ENCODE data around the gene DRC7. TPM values are rescaled to one million over a fixed set of nuclear protein-coding genes. Genes with fewer than 3 reads are reported as not detected.
"Not testable (repeated sequence)": the region's sequence is repeated elsewhere in the genome, so short reads cannot be mapped to it uniquely, and the experiment has no call there.

DRC7 gene
- total and polyA plus RNA-seq, 10 donors = 0.03 to 2.1 (median 0.15) TPM; not detected in 4

DNA sequence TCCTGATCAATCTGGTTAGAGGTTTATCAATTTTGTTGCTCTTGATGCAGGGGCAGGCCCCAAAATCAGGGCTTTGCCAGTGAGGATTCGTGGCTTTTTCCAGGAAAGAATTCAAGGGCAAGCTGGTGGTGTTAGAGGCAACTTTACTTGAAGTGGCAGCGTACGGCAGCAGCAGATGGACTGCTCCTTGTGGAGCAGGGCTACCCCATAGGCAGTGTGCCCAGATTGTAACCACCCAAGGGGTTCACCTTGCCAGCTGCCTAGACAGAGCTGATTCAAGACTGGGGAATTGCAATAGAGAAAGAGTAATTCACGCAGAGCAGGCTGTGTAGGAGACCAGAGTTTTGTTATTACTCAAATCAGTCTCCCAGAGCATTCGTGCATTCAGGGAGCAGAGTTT lies 16.7 kb downstream of the DRC7 start:
- no peaks in the 10 kb centered on the region for H3K9me3 ChIP-seq
- H3K27ac ChIP-seq = no peak overlapping the region
- DNase-seq = peak; percentile 21
- 70 to 83% (median 78%) methylated on average over 5 of the region's 5 CpGs for WGBS, 5 donors
- intact Hi-C loops (cut with DNase I; ENCODE audit: low total_unique reads) = no loop called here
- no peaks in the 10 kb centered on the region for H3K4me1 ChIP-seq
- no peaks in the 10 kb centered on the region for H3K36me3 ChIP-seq
- no peak for TF ChIP-seq POLR2A (IDR thresholded peaks at IDR 0.05)
- no peak for TF ChIP-seq POLR2AphosphoS5 (IDR thresholded peaks at IDR 0.05)
- TF ChIP-seq, protein P1, sequence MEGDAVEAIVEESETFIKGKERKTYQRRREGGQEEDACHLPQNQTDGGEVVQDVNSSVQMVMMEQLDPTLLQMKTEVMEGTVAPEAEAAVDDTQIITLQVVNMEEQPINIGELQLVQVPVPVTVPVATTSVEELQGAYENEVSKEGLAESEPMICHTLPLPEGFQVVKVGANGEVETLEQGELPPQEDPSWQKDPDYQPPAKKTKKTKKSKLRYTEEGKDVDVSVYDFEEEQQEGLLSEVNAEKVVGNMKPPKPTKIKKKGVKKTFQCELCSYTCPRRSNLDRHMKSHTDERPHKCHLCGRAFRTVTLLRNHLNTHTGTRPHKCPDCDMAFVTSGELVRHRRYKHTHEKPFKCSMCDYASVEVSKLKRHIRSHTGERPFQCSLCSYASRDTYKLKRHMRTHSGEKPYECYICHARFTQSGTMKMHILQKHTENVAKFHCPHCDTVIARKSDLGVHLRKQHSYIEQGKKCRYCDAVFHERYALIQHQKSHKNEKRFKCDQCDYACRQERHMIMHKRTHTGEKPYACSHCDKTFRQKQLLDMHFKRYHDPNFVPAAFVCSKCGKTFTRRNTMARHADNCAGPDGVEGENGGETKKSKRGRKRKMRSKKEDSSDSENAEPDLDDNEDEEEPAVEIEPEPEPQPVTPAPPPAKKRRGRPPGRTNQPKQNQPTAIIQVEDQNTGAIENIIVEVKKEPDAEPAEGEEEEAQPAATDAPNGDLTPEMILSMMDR (IDR thresholded peaks at IDR 0.05 in 8 of 11, conservative IDR thresholded peaks at IDR 0.05 in 3 of 11) = no peak
- no peak overlapping the region for H3K4me3 ChIP-seq
- peaks cover 0 to 5% (median 0%) of the 10 kb centered on the region in 7 donors for H3K27me3 ChIP-seq (replicated peaks in 1 of 7)

DNA sequence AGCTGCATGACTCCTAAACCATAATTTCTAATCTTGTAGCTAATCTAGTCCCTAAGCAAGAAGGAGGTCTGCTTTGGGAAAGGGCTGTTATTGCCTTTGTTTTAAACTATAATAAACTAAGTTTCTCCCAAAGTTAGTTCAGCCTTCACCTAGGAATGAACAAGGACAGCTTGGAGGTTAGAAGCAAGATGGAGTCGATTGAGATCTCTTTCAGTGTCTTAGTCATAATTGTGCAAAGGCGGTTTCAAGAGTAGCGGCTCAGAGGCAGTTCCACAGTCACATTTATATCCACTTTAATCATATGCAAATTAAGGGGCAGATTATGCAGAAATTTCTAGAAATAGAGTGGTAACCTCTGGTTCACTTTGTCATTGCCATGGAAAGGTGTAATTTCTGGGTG lies 17.4 kb downstream of the DRC7 start:
- intact Hi-C loops (cut with DNase I; ENCODE audit: low total_unique reads) = no loop called here
- no peak overlapping the region for H3K27ac ChIP-seq
- peaks cover 0 to 5% (median 0%) of the 10 kb centered on the region in 7 donors for H3K27me3 ChIP-seq (replicated peaks in 1 of 7)
- WGBS, 5 donors = 85 to 97% (median 87%) methylated on average over 3 of the region's 3 CpGs
- no peaks in the 10 kb centered on the region for H3K36me3 ChIP-seq
- DNase-seq = no peak
- H3K9me3 ChIP-seq = no peaks in the 10 kb centered on the region
- TF ChIP-seq POLR2AphosphoS5 (IDR thresholded peaks at IDR 0.05) (no peak), POLR2A (IDR thresholded peaks at IDR 0.05) (no peak)
- TF ChIP-seq, protein P1 (IDR thresholded peaks at IDR 0.05 in 8 of 11, conservative IDR thresholded peaks at IDR 0.05 in 3 of 11) = no peak
- no peak overlapping the region for H3K4me3 ChIP-seq
- no peaks in the 10 kb centered on the region for H3K4me1 ChIP-seq

DNA sequence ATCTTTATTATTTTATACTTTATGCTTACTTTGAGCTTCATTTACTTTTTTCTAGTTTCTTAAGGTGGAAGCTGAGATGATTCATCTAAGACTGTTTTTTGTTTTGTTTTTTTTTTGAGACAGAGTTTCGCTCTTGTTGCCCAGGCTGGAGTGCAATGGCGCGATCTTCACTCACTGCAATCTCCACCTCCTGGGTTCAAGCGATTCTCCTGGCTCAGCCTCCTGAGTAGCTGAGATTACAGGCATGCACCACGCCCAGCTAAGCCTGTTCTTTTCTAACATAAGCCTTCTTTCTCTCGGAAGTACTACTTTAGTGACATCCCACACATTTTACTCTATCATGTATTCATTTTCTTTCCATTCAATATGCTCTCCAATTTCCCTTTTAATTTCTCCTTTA lies 18.0 kb downstream of the DRC7 start:
- H3K4me1 ChIP-seq; H3K27ac ChIP-seq; H3K36me3 ChIP-seq; H3K4me3 ChIP-seq; H3K9me3 ChIP-seq; DNase-seq; intact Hi-C loops (cut with DNase I; ENCODE audit: low total_unique reads); H3K27me3 ChIP-seq (replicated peaks in 1 of 7): not testable (repeated sequence)
- 77 to 88% (median 84%) methylated on average over 6 of the region's 6 CpGs for WGBS, 5 donors

DNA sequence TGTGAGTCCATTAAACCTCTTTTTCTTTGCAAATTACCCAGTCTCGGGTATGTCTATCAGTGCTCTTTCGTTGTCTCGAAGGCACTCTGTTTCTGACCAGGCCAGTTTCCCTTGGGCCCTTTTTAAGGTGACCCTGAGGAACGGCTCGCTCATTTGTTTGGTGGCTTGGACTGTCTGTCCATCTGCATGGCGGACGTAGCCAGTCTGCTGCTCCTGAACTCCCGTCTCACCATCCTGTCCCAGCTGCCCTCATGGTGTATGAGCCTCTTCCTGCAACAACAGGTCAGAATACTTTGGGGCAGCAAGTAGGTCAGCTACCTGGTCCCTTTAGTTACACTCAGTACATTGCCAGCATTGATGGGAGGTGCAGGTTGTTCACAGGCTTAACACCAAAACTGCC lies 19.0 kb downstream of the DRC7 start:
- intact Hi-C loops (cut with DNase I; ENCODE audit: low total_unique reads) = no loop called here
- H3K36me3 ChIP-seq = no peaks in the 10 kb centered on the region
- peak; percentile 41 for DNase-seq
- H3K4me1 ChIP-seq = no peaks in the 10 kb centered on the region
- 80 to 99% (median 92%) methylated on average over 8 of the region's 8 CpGs for WGBS, 5 donors
- H3K27ac ChIP-seq = no peak overlapping the region
- TF ChIP-seq POLR2A (IDR thresholded peaks at IDR 0.05) (no peak), POLR2AphosphoS5 (IDR thresholded peaks at IDR 0.05) (no peak)
- TF ChIP-seq, protein P1 (IDR thresholded peaks at IDR 0.05 in 8 of 11, conservative IDR thresholded peaks at IDR 0.05 in 3 of 11) = no peak
- H3K27me3 ChIP-seq (replicated peaks in 1 of 7) = peaks cover 0 to 5% (median 0%) of the 10 kb centered on the region in 7 donors
- H3K9me3 ChIP-seq = no peaks in the 10 kb centered on the region
- H3K4me3 ChIP-seq = no peak overlapping the region

DNA sequence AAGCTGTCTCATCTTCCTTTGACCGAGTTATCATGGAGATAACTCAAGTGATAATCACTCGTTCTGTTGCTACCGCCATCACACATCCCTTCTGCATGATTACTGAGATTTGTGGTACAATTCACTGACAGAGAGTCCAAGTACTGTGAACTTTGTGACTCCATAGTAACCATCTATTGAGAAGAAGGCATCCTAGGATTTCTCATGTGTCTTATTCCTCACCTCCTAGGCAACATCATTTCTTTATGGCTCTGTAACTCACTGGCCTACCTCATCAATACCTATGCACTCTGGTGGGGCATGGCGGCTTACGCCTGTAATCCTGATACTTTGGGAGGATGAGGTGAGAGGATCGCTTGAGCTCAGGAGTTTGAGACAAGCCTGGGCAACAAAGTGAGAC lies 19.4 kb downstream of the DRC7 start:
- 80 to 94% (median 90%) methylated on average over 6 of the region's 6 CpGs for WGBS, 5 donors
- no peak for TF ChIP-seq POLR2A (IDR thresholded peaks at IDR 0.05)
- TF ChIP-seq, protein P1 (IDR thresholded peaks at IDR 0.05 in 8 of 11, conservative IDR thresholded peaks at IDR 0.05 in 3 of 11) = no peak
- no peak for TF ChIP-seq POLR2AphosphoS5 (IDR thresholded peaks at IDR 0.05)
- Histone ChIP-seq H3K9me3 (no peaks in the 10 kb centered on the region), H3K27ac (no peak overlapping the region), H3K4me1 (no peaks in the 10 kb centered on the region), H3K4me3 (no peak overlapping the region), H3K36me3 (no peaks in the 10 kb centered on the region), H3K27me3 (replicated peaks in 1 of 7) (peaks cover 0 to 5% (median 0%) of the 10 kb centered on the region in 7 donors)
- peak; percentile 2 for DNase-seq
- intact Hi-C loops (cut with DNase I; ENCODE audit: low total_unique reads) = no loop called here

Measured in spleen (tissue), 11 donors.